IMR-90 (cell line): ENCODE results near the gene C2. TPM values are rescaled to one million over a fixed set of nuclear protein-coding genes. Genes with fewer than 3 reads are reported as not detected.

Source experiments
- ATAC-seq: fragments of 200-7000 bp; cut with Tn5 transposase; 2 replicates; pipeline ENCODE4 v1.9.1; 2020; ENCODE audit warnings: low read depth, mild to moderate bottlenecking, moderate library complexity
- BruUV-seq: library from RNA; stranded (reverse); fragments of 400-500 nt; replicated peaks from 2 replicates; lab custom pipeline; 2021; lab: Mats Ljungman, UMichigan
- CTCF ChIA-PET: fragments of 300-600 bp; formaldehyde crosslinking; extraction: SDS; loops from one replicate; lab custom pipeline; 2021; ENCODE audit warnings: antibody characterized with exemption; lab: Yijun Ruan, JAX
- POLR2A ChIA-PET: fragments of 300-600 bp; sonication (Branson Sonifier 250); formaldehyde crosslinking; loops from one replicate; lab custom pipeline; 2022; ENCODE audit warnings: antibody characterized with exemption; ENCODE audit not compliant: unreplicated experiment; lab: Charles Lee
- DNase-seq: peaks from one replicate; pipeline ENCODE4 v3.0.0; 2013
- H2AFZ ChIP-seq: replicated peaks from 2 replicates; pipeline ENCODE3; 2013; ENCODE audit warnings: low read length, mild to moderate bottlenecking; ENCODE audit not compliant: poor library complexity
- H2AK5ac ChIP-seq: 2 replicates; pipeline ENCODE4 v1.6.1; 2013; ENCODE audit warnings: low read depth, low read length, inconsistent platforms
- H2AK9ac ChIP-seq: replicated peaks from 2 replicates; pipeline ENCODE3; 2013; ENCODE audit warnings: mild to moderate bottlenecking, low read depth, low read length, moderate library complexity; ENCODE audit not compliant: poor library complexity
- H2BK120ac ChIP-seq: 2 replicates; pipeline ENCODE4 v1.6.1; 2013; ENCODE audit warnings: low read depth, low read length, inconsistent platforms
- H2BK15ac ChIP-seq: 3 replicates; pipeline ENCODE4 v1.6.1; 2013; ENCODE audit warnings: low read depth, low read length, inconsistent platforms
- H2BK20ac ChIP-seq: 2 replicates; pipeline ENCODE4 v1.6.1; 2013; ENCODE audit warnings: low read depth, mild to moderate bottlenecking, inconsistent platforms, low read length, moderate library complexity
- H2BK5ac ChIP-seq: 2 replicates; pipeline ENCODE4 v1.6.1; 2013; ENCODE audit warnings: mild to moderate bottlenecking, low read depth, low read length, inconsistent platforms; ENCODE audit not compliant: poor library complexity, severe bottlenecking
- H3K14ac ChIP-seq: replicated peaks from 2 replicates; pipeline ENCODE4 v1.6.1; 2013; ENCODE audit warnings: low read depth, low read length, inconsistent platforms
- H3K18ac ChIP-seq: 2 replicates; pipeline ENCODE4 v1.6.1; 2013; ENCODE audit warnings: low read depth, low read length, control low read depth
- H3K23ac ChIP-seq: 2 replicates; pipeline ENCODE4 v1.6.1; 2013; ENCODE audit warnings: low read depth, low read length, inconsistent platforms
- H3K27ac ChIP-seq: 2 replicates; pipeline ENCODE4 v1.5.1; 2013; ENCODE audit warnings: mild to moderate bottlenecking, control low read depth, low read length; ENCODE audit not compliant: insufficient read depth
- H3K27me3 ChIP-seq: 2 replicates; pipeline ENCODE4 v1.6.1; 2013; ENCODE audit warnings: low read length; ENCODE audit not compliant: control insufficient read depth, insufficient read depth
- H3K36me3 ChIP-seq: 2 replicates; pipeline ENCODE4 v1.6.1; 2013; ENCODE audit warnings: low read length, mixed read lengths; ENCODE audit not compliant: control insufficient read depth, insufficient read depth
- H3K4ac ChIP-seq: 2 replicates; pipeline ENCODE4 v1.6.1; 2013; ENCODE audit warnings: low read depth, low read length, inconsistent platforms
- H3K4me1 ChIP-seq: 2 replicates; pipeline ENCODE4 v1.6.1; 2013; ENCODE audit warnings: low read length, mixed read lengths; ENCODE audit not compliant: control insufficient read depth, insufficient read depth
- H3K4me2 ChIP-seq: 2 replicates; pipeline ENCODE4 v1.6.1; 2013; ENCODE audit warnings: low read depth, mild to moderate bottlenecking, control low read depth, low read length, moderate library complexity
- H3K4me3 ChIP-seq: 2 replicates; pipeline ENCODE4 v1.5.1; 2013; ENCODE audit warnings: low read depth, mild to moderate bottlenecking, control low read depth, low read length, moderate library complexity; ENCODE audit not compliant: insufficient read depth
- H3K56ac ChIP-seq: 2 replicates; pipeline ENCODE4 v1.6.1; 2013; ENCODE audit warnings: low read length, inconsistent platforms; ENCODE audit not compliant: insufficient read depth; ENCODE audit errors: extremely low read depth
- H3K79me1 ChIP-seq, 2 experiments: 2 replicates each; pipeline ENCODE4 v1.6.1; 2013; ENCODE audit warnings: low read length in 2 of 2, inconsistent platforms in 1 of 2, low read depth in 1 of 2
- H3K9ac ChIP-seq: 2 replicates; pipeline ENCODE4 v1.6.1; 2013; ENCODE audit warnings: low read depth, low read length, control low read depth
- H3K9me1 ChIP-seq: 2 replicates; pipeline ENCODE4 v1.6.1; 2013; ENCODE audit warnings: low read length, inconsistent platforms; ENCODE audit not compliant: insufficient read depth
- H3K9me3 ChIP-seq: 2 replicates; pipeline ENCODE4 v1.6.1; 2013; ENCODE audit warnings: low read length; ENCODE audit not compliant: control insufficient read depth, insufficient read depth
- H4K20me1 ChIP-seq: 2 replicates; pipeline ENCODE4 v1.6.1; 2013; ENCODE audit warnings: low read length, inconsistent platforms; ENCODE audit not compliant: insufficient read depth
- H4K5ac ChIP-seq: 2 replicates; pipeline ENCODE4 v1.6.1; 2013; ENCODE audit warnings: mild to moderate bottlenecking, low read depth, low read length, control low read depth
- H4K8ac ChIP-seq, 2 experiments: 2 replicates each; pipeline ENCODE4 v1.6.1; 2013; ENCODE audit warnings: low read depth in 2 of 2, low read length in 2 of 2, control low read depth in 1 of 2, inconsistent platforms in 1 of 2
- H4K91ac ChIP-seq: 2 replicates; pipeline ENCODE4 v1.6.1; 2013; ENCODE audit warnings: low read depth, low read length, inconsistent platforms; ENCODE audit not compliant: insufficient read depth
- MAFK ChIP-seq: IDR thresholded peaks from 2 replicates; pipeline ENCODE4 v1.6.1; 2012; ENCODE audit warnings: low read depth, low read length, improper control_type of control experiment
- MAZ ChIP-seq: IDR thresholded peaks from 2 replicates; pipeline ENCODE4 v1.6.1; 2012; ENCODE audit warnings: low read depth, mild to moderate bottlenecking, low read length, improper control_type of control experiment, moderate library complexity, borderline replicate concordance
- WGBS, 2 experiments: methylation state at CpG; one replicate each; pipeline versions ENCODE4 v1.1.5 to v1.1.7; 2013; ENCODE audit warnings: missing lambda C conversion rate in 2 of 2; ENCODE audit not compliant: insufficient read length in 1 of 2; ENCODE audit errors: extremely low coverage in 2 of 2; 5-methylcytosine and 5-hydroxymethylcytosine counted together
- dilution Hi-C: fragments of 300-500 bp; cut with HindIII; formaldehyde crosslinking; loops from one replicate; pipeline ENCODE4 v1.14.3; 2018; ENCODE audit warnings: low sequenced_read_pairs; ENCODE audit not compliant: unreplicated experiment
- in situ Hi-C: fragments of 300-500 bp; cut with MboI; formaldehyde crosslinking; loops from 3 replicates; pipeline ENCODE4 v1.14.3; 2019; ENCODE audit warnings: low sequenced_read_pairs, inconsistent platforms, mixed read lengths
- intact Hi-C: fragments of 100-400 bp; cut with micrococcal nuclease; formaldehyde crosslinking; loops from 2 replicates; pipeline ENCODE4 v1.10.0; 2022
- polyA plus RNA-seq, 3 experiments: library from polyadenylated mRNA; depleted of rRNA; stranded (reverse); fragments of >200 nt; gene quantifications; 2 replicates each; pipeline ENCODE4 v1.2.3, GENCODE V29; 2012; ENCODE audit warnings: low replicate concordance in 1 of 3
- total RNA-seq: library from RNA; depleted of rRNA; stranded (reverse); fragments of >200 nt; gene quantifications from 2 replicates; pipeline ENCODE4 v1.2.3, GENCODE V29; 2012

Gene C2
- total and polyA plus RNA-seq, 2 of the 4 experiments (the other 2 are of a cell fraction): 0.18 to 0.19 TPM

GRCh38 chr6:31896856-31897611 lies 30.5 kb upstream of the C2 start:
- Histone ChIP-seq H3K56ac (0 out of 2 replicates have a peak overlapping the region, but pooled peaks have one; percentile 1), H4K20me1 (peaks cover 7% of the 10 kb centered on the region), H3K18ac (no peak overlapping the region), H2BK15ac (no peak overlapping the region), H3K27me3 (no peaks in the 10 kb centered on the region), H4K8ac (peak overlapping the region in 1 of 2 experiments; percentile 60; a peak in 2 of 4 replicates), H3K4me2 (peak overlapping the region; percentile 92), H2AK5ac (peak overlapping the region; percentile 17; the same call in 1 of the 2 replicates), H3K4me1 (peaks cover 8% of the 10 kb centered on the region), H2BK20ac (no peak overlapping the region), H3K79me1 (peaks cover 28 to 59% of the 10 kb centered on the region in 2 experiments), H3K9me1 (no peaks in the 10 kb centered on the region; the same call in 1 of the 2 replicates), H3K9ac (peak overlapping the region; percentile 44), H4K91ac (0 out of 2 replicates have a peak overlapping the region, but pooled peaks have one; percentile 15), H2BK120ac (no peak overlapping the region), H2AFZ (peak overlapping the region; percentile 93), H3K4me3 (peak overlapping the region; percentile 92), H3K4ac (peak overlapping the region; percentile 46), H3K9me3 (no peaks in the 10 kb centered on the region), H2AK9ac (peak overlapping the region; percentile 93), H3K23ac (peak overlapping the region; percentile 59; the same call in 1 of the 2 replicates), H3K14ac (peak overlapping the region; percentile 64), H4K5ac (no peak overlapping the region), H2BK5ac (peak overlapping the region; percentile 63), H3K36me3 (peaks cover 26% of the 10 kb centered on the region), H3K27ac (peak overlapping the region; percentile 67)
- no peak for TF ChIP-seq MAFK
- 0 out of 2 replicates have a peak, but pooled peaks have one; percentile 12 for TF ChIP-seq MAZ
- WGBS, 2 experiments: 0% methylated on average over 2 of the region's 62 CpGs; no CpG with 5 or more reads in 1 of the 2 experiments
- CTCF ChIA-PET: interaction anchor here (1.0 kb wide), 1 partner anchor 8 kb away, joined by 3 read pairs; no protein-coding TSS in a partner anchor
- BruUV-seq: no TSS peak
- dilution Hi-C loops: no loop called here
- ATAC-seq (peak; percentile 7), DNase-seq (no peak)
- in situ Hi-C loops: no loop called here
- intact Hi-C loops: loop anchor here (1.0 kb wide), 1 partner anchor 55 kb away; no protein-coding TSS in a partner anchor
- POLR2A ChIA-PET: interaction anchor here (1.2 kb wide), 1 partner anchor 55 kb away, joined by 3 read pairs; no protein-coding TSS in a partner anchor
